Mammary epithelial cell (primary cell): ENCODE results near the gene GPRC5D.

Source experiments
- CTCF ChIP-seq, 2 donors: IDR thresholded peaks in 1 of 2; conservative IDR thresholded peaks in 1 of 2; 2 replicates each; pipeline ENCODE4 v1.5.1; 2011 to 2012; ENCODE audit warnings: inconsistent platforms in 2 of 2, low read length in 2 of 2, mild to moderate bottlenecking in 2 of 2, control low read depth in 1 of 2, low read depth in 1 of 2; ENCODE audit not compliant: insufficient read depth in 1 of 2; ENCODE audit errors: extremely low read depth in 1 of 2
- EZH2 ChIP-seq: IDR thresholded peaks from 2 replicates; pipeline ENCODE4 v1.6.1; 2012; ENCODE audit warnings: low read length, inconsistent platforms, borderline replicate concordance

GRCh38 chr12:12946686-12947355 lies 5.1 kb downstream of the GPRC5D start:
- no peak for TF ChIP-seq CTCF (conservative IDR thresholded peaks at IDR 0.05 in 1 of 2, IDR thresholded peaks at IDR 0.05 in 1 of 2; ENCODE audit: extremely low read depth in 1 of 2, insufficient read depth in 1 of 2, low read depth in 1 of 2, low read length in 2 of 2)
- TF ChIP-seq EZH2, result no peak
